BLaER1 (cell line): ENCODE results near the gene SRPX.

ENCODE experiments used
- H3K27ac ChIP-seq: shearing (Covaris generic); formaldehyde crosslinking; 2 replicates; pipeline ENCODE4 v1.8.1; 2022
- H3K27me3 ChIP-seq: shearing (Covaris generic); formaldehyde crosslinking; 2 replicates; pipeline ENCODE4 v1.8.1; 2022
- H3K36me3 ChIP-seq: shearing (Covaris generic); formaldehyde crosslinking; 2 replicates; pipeline ENCODE4 v1.8.1; 2022
- H3K4me1 ChIP-seq: shearing (Covaris generic); formaldehyde crosslinking; 2 replicates; pipeline ENCODE4 v1.8.1; 2022
- H3K4me2 ChIP-seq: shearing (Covaris generic); formaldehyde crosslinking; 2 replicates; pipeline ENCODE4 v1.8.1; 2022
- H3K4me3 ChIP-seq: shearing (Covaris generic); formaldehyde crosslinking; 2 replicates; pipeline ENCODE4 v1.8.1; 2022
- H3K9ac ChIP-seq: shearing (Covaris generic); formaldehyde crosslinking; 2 replicates; pipeline ENCODE4 v1.8.1; 2022
- H3K9me3 ChIP-seq: shearing (Covaris generic); formaldehyde crosslinking; 2 replicates; pipeline ENCODE4 v1.8.1; 2022
- H4K20me1 ChIP-seq: shearing (Covaris generic); formaldehyde crosslinking; 2 replicates; pipeline ENCODE4 v1.8.1; 2022
- Cebpa-rat ChIP-seq: shearing (Covaris generic); IDR thresholded peaks from 2 replicates; pipeline ENCODE4 v1.8.1; 2022

SRPX gene

DNA sequence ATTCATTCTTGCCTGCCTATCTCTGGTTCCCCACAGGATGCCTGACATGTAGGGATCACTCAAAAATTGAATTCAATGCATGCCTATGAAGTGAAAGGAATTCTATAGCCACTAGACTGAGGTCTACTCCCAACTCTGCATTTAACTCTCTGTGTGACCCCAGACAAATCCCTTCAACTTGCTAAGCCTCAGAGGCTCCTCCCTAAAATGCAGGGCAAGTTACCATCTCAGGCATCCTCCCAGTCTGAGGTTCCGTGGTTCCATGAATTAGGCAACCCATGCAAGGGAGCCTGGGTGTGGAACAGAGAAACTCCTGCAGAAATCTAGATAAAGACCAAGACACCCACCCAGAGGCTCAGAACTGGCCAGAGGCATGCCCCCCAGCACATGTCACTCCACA, 6.6 kb downstream of the SRPX start:
- Histone ChIP-seq H3K4me3 (no peak overlapping the region), H4K20me1 (no peaks in the 10 kb centered on the region), H3K27me3 (peaks cover under 1% of the 10 kb centered on the region; the same call in 1 of the 2 replicates), H3K9ac (no peak overlapping the region), H3K4me1 (no peaks in the 10 kb centered on the region), H3K27ac (no peak overlapping the region), H3K36me3 (no peaks in the 10 kb centered on the region), H3K4me2 (no peak overlapping the region), H3K9me3 (no peaks in the 10 kb centered on the region)
- TF ChIP-seq Cebpa-rat: no peak

GRCh38 chrX:38211891-38212635, 8.6 kb downstream of the SRPX start:
- no peaks in the 10 kb centered on the region for H3K9me3 ChIP-seq
- no peak overlapping the region for H3K9ac ChIP-seq
- H4K20me1 ChIP-seq: no peaks in the 10 kb centered on the region
- no peak overlapping the region for H3K4me3 ChIP-seq
- no peaks in the 10 kb centered on the region for H3K4me1 ChIP-seq
- H3K36me3 ChIP-seq: no peaks in the 10 kb centered on the region
- H3K27me3 ChIP-seq: no peaks in the 10 kb centered on the region
- H3K4me2 ChIP-seq: no peak overlapping the region
- no peak overlapping the region for H3K27ac ChIP-seq
- no peak for TF ChIP-seq Cebpa-rat

GRCh38 chrX:38206542-38206941, 14.1 kb downstream of the SRPX start:
- H3K4me1 ChIP-seq: no peaks in the 10 kb centered on the region
- TF ChIP-seq Cebpa-rat: no peak
- H3K27ac ChIP-seq: no peak overlapping the region
- no peaks in the 10 kb centered on the region for H3K27me3 ChIP-seq
- H4K20me1 ChIP-seq: no peaks in the 10 kb centered on the region
- H3K9ac ChIP-seq: no peak overlapping the region
- H3K36me3 ChIP-seq: no peaks in the 10 kb centered on the region
- H3K4me3 ChIP-seq: no peak overlapping the region
- H3K4me2 ChIP-seq: no peak overlapping the region
- no peaks in the 10 kb centered on the region for H3K9me3 ChIP-seq

GRCh38 chrX:38206036-38206435, 14.6 kb downstream of the SRPX start:
- Histone ChIP-seq H3K4me3 (no peak overlapping the region), H3K36me3 (no peaks in the 10 kb centered on the region), H3K4me1 (no peaks in the 10 kb centered on the region), H3K27ac (no peak overlapping the region), H3K27me3 (no peaks in the 10 kb centered on the region), H4K20me1 (no peaks in the 10 kb centered on the region), H3K4me2 (no peak overlapping the region), H3K9me3 (no peaks in the 10 kb centered on the region), H3K9ac (no peak overlapping the region)
- TF ChIP-seq Cebpa-rat: no peak

DNA sequence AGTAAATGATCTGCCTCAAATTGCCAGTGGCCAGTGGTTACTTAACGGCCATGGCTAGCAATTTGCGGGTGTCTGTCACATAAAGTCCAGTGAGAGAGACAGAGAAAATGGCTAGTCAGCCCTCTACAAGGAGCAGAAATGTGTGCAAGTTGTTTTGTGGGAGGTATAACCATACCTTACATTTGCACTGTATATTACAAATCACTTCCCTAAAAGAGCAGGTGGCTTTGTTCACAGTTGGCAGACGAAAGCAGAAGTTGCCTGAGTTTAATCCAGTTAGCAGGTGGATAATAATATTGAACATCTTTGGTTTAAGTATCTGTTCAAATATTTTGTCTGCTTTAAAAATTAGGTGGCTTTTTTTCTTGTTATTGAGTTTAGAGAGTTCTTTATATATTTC, 15.6 kb downstream of the SRPX start:
- H3K9ac ChIP-seq: no peak overlapping the region
- no peaks in the 10 kb centered on the region for H3K9me3 ChIP-seq
- H3K36me3 ChIP-seq: no peaks in the 10 kb centered on the region
- no peaks in the 10 kb centered on the region for H3K4me1 ChIP-seq
- no peak overlapping the region for H3K4me3 ChIP-seq
- no peak overlapping the region for H3K4me2 ChIP-seq
- TF ChIP-seq Cebpa-rat: no peak
- no peaks in the 10 kb centered on the region for H4K20me1 ChIP-seq
- H3K27ac ChIP-seq: no peak overlapping the region
- no peaks in the 10 kb centered on the region for H3K27me3 ChIP-seq

GRCh38 chrX:38192007-38192810, 28.5 kb downstream of the SRPX start:
- Histone ChIP-seq H3K36me3 (no peaks in the 10 kb centered on the region), H4K20me1 (no peaks in the 10 kb centered on the region), H3K4me2 (no peak overlapping the region), H3K4me3 (no peak overlapping the region), H3K27ac (no peak overlapping the region), H3K9ac (no peak overlapping the region), H3K27me3 (no peaks in the 10 kb centered on the region), H3K4me1 (0 out of 2 replicates have a peak, but pooled peaks cover 5% of the 10 kb centered on the region), H3K9me3 (no peaks in the 10 kb centered on the region)
- no peak for TF ChIP-seq Cebpa-rat

- TF ChIP-seq Cebpa-rat: no peak
- Histone ChIP-seq H4K20me1 (no peaks in the 10 kb centered on the region), H3K36me3 (no peaks in the 10 kb centered on the region), H3K4me3 (no peak overlapping the region), H3K27me3 (no peaks in the 10 kb centered on the region), H3K4me2 (no peak overlapping the region), H3K9me3 (no peaks in the 10 kb centered on the region), H3K9ac (no peak overlapping the region; the same call in 1 of the 2 replicates), H3K4me1 (peaks cover 10% of the 10 kb centered on the region; the same call in 1 of the 2 replicates), H3K27ac (no peak overlapping the region)
These were observed 31.0 kb downstream of the SRPX start for GRCh38 chrX:38189431-38190250.

- no peak for TF ChIP-seq Cebpa-rat
- H3K9ac ChIP-seq: no peak overlapping the region
These were observed 37.1 kb downstream of the SRPX start for GRCh38 chrX:38183596-38183995.

GRCh38 chrX:38181357-38181756, 39.3 kb downstream of the SRPX start:
- TF ChIP-seq Cebpa-rat: no peak
- no peak overlapping the region for H3K4me2 ChIP-seq
- H3K27me3 ChIP-seq: no peaks in the 10 kb centered on the region

More at GRCh38 chrX:38183596-38183995, 37.1 kb downstream of the SRPX start:
- H3K4me1 ChIP-seq: peaks cover 5% of the 10 kb centered on the region; the same call in 1 of the 2 replicates
- no peaks in the 10 kb centered on the region for H3K9me3 ChIP-seq
- no peaks in the 10 kb centered on the region for H4K20me1 ChIP-seq
- H3K36me3 ChIP-seq: no peaks in the 10 kb centered on the region
- H3K4me3 ChIP-seq: no peak overlapping the region
- H3K27ac ChIP-seq: no peak overlapping the region
- no peak overlapping the region for H3K4me2 ChIP-seq
- H3K27me3 ChIP-seq: no peaks in the 10 kb centered on the region

More at GRCh38 chrX:38181357-38181756, 39.3 kb downstream of the SRPX start:
- no peaks in the 10 kb centered on the region for H4K20me1 ChIP-seq
- H3K27ac ChIP-seq: no peak overlapping the region
- H3K9ac ChIP-seq: no peak overlapping the region
- no peak overlapping the region for H3K4me3 ChIP-seq
- H3K4me1 ChIP-seq: peaks cover 2% of the 10 kb centered on the region; the same call in 1 of the 2 replicates
- H3K36me3 ChIP-seq: no peaks in the 10 kb centered on the region
- no peaks in the 10 kb centered on the region for H3K9me3 ChIP-seq
